ENCODE results near the gene SYNRG.
"Not testable (repeated sequence)": the region's sequence is repeated elsewhere in the genome, so short reads cannot be mapped to it uniquely, and the experiment has no call there.

Gene SYNRG

GRCh38 chr17:37545486-37545885 is 63.7 kb downstream of the SYNRG start:
- DNase-seq (ENCODE audit: low read depth), result no peak

GRCh38 chr17:37543637-37544052 is 65.6 kb downstream of the SYNRG start:
- no peak for DNase-seq (ENCODE audit: low read depth)

GRCh38 chr17:37541880-37542660 is 67.1 kb downstream of the SYNRG start:
- DNase-seq (ENCODE audit: low read depth), result peak; percentile 84

- no peak for DNase-seq (ENCODE audit: low read depth)
Observed at GRCh38 chr17:37538981-37539659, 70.1 kb downstream of the SYNRG start.

GRCh38 chr17:37535906-37536305 is 73.3 kb downstream of the SYNRG start:
- no peak for DNase-seq (ENCODE audit: low read depth)

GRCh38 chr17:37532756-37533155 is 76.5 kb downstream of the SYNRG start:
- peak; percentile 43 for DNase-seq (ENCODE audit: low read depth)

- peak; percentile 15 for DNase-seq (ENCODE audit: low read depth)
Observed at GRCh38 chr17:37530420-37530819, 78.8 kb downstream of the SYNRG start.

GRCh38 chr17:37527249-37527851 is 81.9 kb downstream of the SYNRG start:
- DNase-seq (ENCODE audit: low read depth), result peak; percentile 62

- DNase-seq (ENCODE audit: low read depth), result no peak
Observed at GRCh38 chr17:37523715-37524219, 85.5 kb downstream of the SYNRG start.

GRCh38 chr17:37521821-37522220 is 87.4 kb downstream of the SYNRG start:
- DNase-seq (ENCODE audit: low read depth), result no peak

GRCh38 chr17:37520174-37520573 is 89.0 kb downstream of the SYNRG start:
- DNase-seq (ENCODE audit: low read depth), result no peak

- peak; percentile 65 for DNase-seq (ENCODE audit: low read depth)
Observed at GRCh38 chr17:37519251-37519985, 89.8 kb downstream of the SYNRG start.

- no peak for DNase-seq (ENCODE audit: low read depth)
Observed at GRCh38 chr17:37518826-37519225, 90.4 kb downstream of the SYNRG start.

GRCh38 chr17:37517881-37518280 is 91.3 kb downstream of the SYNRG start:
- DNase-seq (ENCODE audit: low read depth), result no peak

- DNase-seq (ENCODE audit: low read depth), result no peak
Observed at GRCh38 chr17:37516127-37516571, 93.1 kb downstream of the SYNRG start.

- no peak for DNase-seq (ENCODE audit: low read depth)
Observed at GRCh38 chr17:37513711-37514110, 95.5 kb downstream of the SYNRG start.

GRCh38 chr17:37512442-37513068 is 96.7 kb downstream of the SYNRG start:
- DNase-seq (ENCODE audit: low read depth), result no peak

GRCh38 chr17:37511642-37512041 is 97.6 kb downstream of the SYNRG start:
- DNase-seq (ENCODE audit: low read depth), result not testable (repeated sequence)

GRCh38 chr17:37510056-37510455 is 99.2 kb downstream of the SYNRG start:
- no peak for DNase-seq (ENCODE audit: low read depth)

- DNase-seq (ENCODE audit: low read depth), result no peak
Observed at GRCh38 chr17:37507111-37507510, 102.1 kb downstream of the SYNRG start.

- peak; percentile 49 for DNase-seq (ENCODE audit: low read depth)
Observed at GRCh38 chr17:37506678-37507077, 102.5 kb downstream of the SYNRG start.

- DNase-seq (ENCODE audit: low read depth), result no peak
Observed at GRCh38 chr17:37505333-37505732, 103.9 kb downstream of the SYNRG start.
